ENCODE results near the gene CRB1.

CRB1 gene

GRCh38 chr1:197287863-197288262 lies 19.8 kb downstream of the CRB1 start:
- CTCF ChIA-PET: interaction anchor here (1.0 kb wide), 1 partner anchor 107 kb away, joined by 3 read pairs; no protein-coding TSS in a partner anchor
- Histone ChIP-seq H3K36me3 (ENCODE audit: control insufficient read depth in 4 of 4, insufficient read depth in 4 of 4, low read length in 3 of 4) (no peaks in the 10 kb centered on the region), H3K9me3 (ENCODE audit: control extremely low read depth in 1 of 5, control insufficient read depth in 4 of 5, insufficient read depth in 2 of 5, low read depth in 1 of 5, low read length in 4 of 5) (no peaks in the 10 kb centered on the region), H3K4me1 (ENCODE audit: control extremely low read depth in 1 of 4, control insufficient read depth in 4 of 4, insufficient read depth in 4 of 4, low read length in 3 of 4) (no peaks in the 10 kb centered on the region), H3K4me3 (ENCODE audit: control insufficient read depth in 1 of 7, extremely low read depth in 1 of 7, insufficient read depth in 4 of 7, low read depth in 2 of 7, low read length in 6 of 7) (no peak overlapping the region), H3K27ac (ENCODE audit: insufficient read depth in 1 of 2, low read depth in 1 of 2, low read length in 2 of 2, poor library complexity in 1 of 2, severe bottlenecking in 2 of 2) (no peak overlapping the region), H3K27me3 (replicated peaks in 2 of 5; ENCODE audit: control insufficient read depth in 4 of 5, insufficient read depth in 5 of 5, low read length in 4 of 5) (no peaks in the 10 kb centered on the region)
- 98% methylated on average over 4 of the region's 4 CpGs for WGBS (ENCODE audit: insufficient coverage)
- POLR2A ChIA-PET: no interaction called here
- no peak for DNase-seq

DNA sequence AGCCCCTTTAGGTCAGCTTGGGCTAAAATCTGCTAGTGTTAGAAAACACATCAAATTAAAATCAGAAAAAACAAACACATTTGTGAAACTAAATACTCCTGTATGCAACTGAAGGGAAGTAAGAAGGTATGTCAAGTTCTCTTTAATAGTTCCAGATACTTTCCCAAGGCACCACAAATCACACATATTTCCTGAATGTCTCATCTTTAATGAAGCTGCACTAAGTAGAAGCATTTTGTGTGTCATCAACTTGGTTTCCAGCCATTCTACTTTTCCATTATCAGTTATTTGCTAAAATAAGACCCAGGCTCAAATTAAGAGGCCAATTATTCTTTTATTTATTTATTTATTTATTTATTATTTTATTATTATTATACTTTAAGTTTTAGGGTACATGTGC lies 34.7 kb downstream of the CRB1 start:
- ChIA-PET CTCF (no interaction called here), POLR2A (no interaction called here)
- Histone ChIP-seq H3K27ac (ENCODE audit: insufficient read depth in 1 of 2, low read depth in 1 of 2, low read length in 2 of 2, poor library complexity in 1 of 2, severe bottlenecking in 2 of 2) (no peak overlapping the region), H3K4me3 (ENCODE audit: control insufficient read depth in 1 of 7, extremely low read depth in 1 of 7, insufficient read depth in 4 of 7, low read depth in 2 of 7, low read length in 6 of 7) (no peak overlapping the region), H3K4me1 (ENCODE audit: control extremely low read depth in 1 of 4, control insufficient read depth in 4 of 4, insufficient read depth in 4 of 4, low read length in 3 of 4) (no peaks in the 10 kb centered on the region), H3K9me3 (ENCODE audit: control extremely low read depth in 1 of 5, control insufficient read depth in 4 of 5, insufficient read depth in 2 of 5, low read depth in 1 of 5, low read length in 4 of 5) (no peaks in the 10 kb centered on the region), H3K27me3 (replicated peaks in 2 of 5; ENCODE audit: control insufficient read depth in 4 of 5, insufficient read depth in 5 of 5, low read length in 4 of 5) (no peaks in the 10 kb centered on the region), H3K36me3 (ENCODE audit: control insufficient read depth in 4 of 4, insufficient read depth in 4 of 4, low read length in 3 of 4) (no peaks in the 10 kb centered on the region)
- DNase-seq: no peak

DNA sequence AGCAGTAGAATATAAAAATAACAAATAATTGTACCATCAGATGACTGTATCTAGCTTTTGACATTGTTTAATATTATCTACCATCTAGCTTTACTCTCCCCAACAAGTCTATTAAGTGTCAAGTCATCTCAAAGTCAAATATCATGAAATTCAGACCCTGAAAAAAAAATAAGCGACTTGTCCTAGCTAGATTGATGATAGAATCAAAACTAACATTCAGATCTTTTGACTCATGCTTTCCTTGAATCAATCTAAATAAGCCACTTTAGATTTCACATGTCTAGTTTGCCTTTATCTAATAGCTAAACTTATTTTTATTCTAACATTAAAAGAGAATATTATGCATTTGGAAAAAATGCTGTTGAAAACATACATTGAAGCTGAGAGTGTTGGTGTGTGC lies 35.4 kb downstream of the CRB1 start:
- Histone ChIP-seq H3K27ac (ENCODE audit: insufficient read depth in 1 of 2, low read depth in 1 of 2, low read length in 2 of 2, poor library complexity in 1 of 2, severe bottlenecking in 2 of 2) (no peak overlapping the region), H3K4me1 (ENCODE audit: control extremely low read depth in 1 of 4, control insufficient read depth in 4 of 4, insufficient read depth in 4 of 4, low read length in 3 of 4) (no peaks in the 10 kb centered on the region), H3K9me3 (ENCODE audit: control extremely low read depth in 1 of 5, control insufficient read depth in 4 of 5, insufficient read depth in 2 of 5, low read depth in 1 of 5, low read length in 4 of 5) (no peaks in the 10 kb centered on the region), H3K27me3 (replicated peaks in 2 of 5; ENCODE audit: control insufficient read depth in 4 of 5, insufficient read depth in 5 of 5, low read length in 4 of 5) (no peaks in the 10 kb centered on the region), H3K4me3 (ENCODE audit: control insufficient read depth in 1 of 7, extremely low read depth in 1 of 7, insufficient read depth in 4 of 7, low read depth in 2 of 7, low read length in 6 of 7) (no peak overlapping the region), H3K36me3 (ENCODE audit: control insufficient read depth in 4 of 4, insufficient read depth in 4 of 4, low read length in 3 of 4) (no peaks in the 10 kb centered on the region)
- 100% methylated on average over 1 of the region's 1 CpG for WGBS (ENCODE audit: insufficient coverage)
- CTCF ChIA-PET: no interaction called here
- DNase-seq: no peak
- POLR2A ChIA-PET: interaction anchor here (0.6 kb wide), 1 partner anchor 92 kb away, joined by 3 read pairs; no protein-coding TSS in a partner anchor

DNA sequence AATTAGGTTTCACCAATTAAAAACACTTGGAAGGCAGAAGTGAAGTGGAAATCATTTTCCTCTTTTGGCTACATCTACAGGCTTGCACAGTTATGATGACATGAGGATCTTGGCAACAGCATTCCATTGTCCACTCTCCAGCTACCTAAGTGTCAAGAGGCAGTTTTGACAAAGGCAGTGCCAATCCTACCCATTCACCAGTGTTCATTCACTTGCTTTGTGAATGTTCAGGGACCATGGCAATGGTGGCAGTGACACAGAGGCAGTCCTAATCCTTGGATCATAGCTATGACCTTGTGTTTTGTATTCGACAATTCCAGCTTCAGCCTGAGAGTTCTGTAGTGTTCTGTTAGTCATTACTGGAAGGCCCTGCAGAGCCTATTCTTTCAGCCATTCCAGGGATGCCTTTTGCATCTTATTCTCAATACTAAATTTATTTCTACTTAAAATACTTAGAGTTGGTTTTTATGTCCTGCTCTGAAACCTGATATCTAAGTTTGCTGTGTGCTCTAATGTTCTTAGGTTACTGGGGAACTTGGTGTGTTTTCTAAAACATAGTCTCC lies 36.7 kb downstream of the CRB1 start:
- no peaks in the 10 kb centered on the region for H3K36me3 ChIP-seq (ENCODE audit: control insufficient read depth in 4 of 4, insufficient read depth in 4 of 4, low read length in 3 of 4)
- H3K27me3 ChIP-seq (replicated peaks in 2 of 5; ENCODE audit: control insufficient read depth in 4 of 5, insufficient read depth in 5 of 5, low read length in 4 of 5): no peaks in the 10 kb centered on the region
- no peaks in the 10 kb centered on the region for H3K4me1 ChIP-seq (ENCODE audit: control extremely low read depth in 1 of 4, control insufficient read depth in 4 of 4, insufficient read depth in 4 of 4, low read length in 3 of 4)
- no peaks in the 10 kb centered on the region for H3K9me3 ChIP-seq (ENCODE audit: control extremely low read depth in 1 of 5, control insufficient read depth in 4 of 5, insufficient read depth in 2 of 5, low read depth in 1 of 5, low read length in 4 of 5)
- H3K27ac ChIP-seq (ENCODE audit: insufficient read depth in 1 of 2, low read depth in 1 of 2, low read length in 2 of 2, poor library complexity in 1 of 2, severe bottlenecking in 2 of 2): no peak overlapping the region
- ChIA-PET POLR2A (interaction anchor here (0.6 kb wide), 1 partner anchor 1029 kb away, joined by 3 read pairs; no protein-coding TSS in a partner anchor), CTCF (no interaction called here)
- no peak for DNase-seq
- H3K4me3 ChIP-seq (ENCODE audit: control insufficient read depth in 1 of 7, extremely low read depth in 1 of 7, insufficient read depth in 4 of 7, low read depth in 2 of 7, low read length in 6 of 7): no peak overlapping the region
- no CpG with 5 or more reads among the region's 1 CpG for WGBS (ENCODE audit: insufficient coverage)

GRCh38 chr1:197305925-197306324 lies 37.9 kb downstream of the CRB1 start:
- Histone ChIP-seq H3K27ac (ENCODE audit: insufficient read depth in 1 of 2, low read depth in 1 of 2, low read length in 2 of 2, poor library complexity in 1 of 2, severe bottlenecking in 2 of 2) (no peak overlapping the region), H3K4me3 (ENCODE audit: control insufficient read depth in 1 of 7, extremely low read depth in 1 of 7, insufficient read depth in 4 of 7, low read depth in 2 of 7, low read length in 6 of 7) (no peak overlapping the region), H3K4me1 (ENCODE audit: control extremely low read depth in 1 of 4, control insufficient read depth in 4 of 4, insufficient read depth in 4 of 4, low read length in 3 of 4) (no peaks in the 10 kb centered on the region), H3K27me3 (replicated peaks in 2 of 5; ENCODE audit: control insufficient read depth in 4 of 5, insufficient read depth in 5 of 5, low read length in 4 of 5) (no peaks in the 10 kb centered on the region), H3K9me3 (ENCODE audit: control extremely low read depth in 1 of 5, control insufficient read depth in 4 of 5, insufficient read depth in 2 of 5, low read depth in 1 of 5, low read length in 4 of 5) (no peaks in the 10 kb centered on the region), H3K36me3 (ENCODE audit: control insufficient read depth in 4 of 4, insufficient read depth in 4 of 4, low read length in 3 of 4) (no peaks in the 10 kb centered on the region)
- no peak for DNase-seq
- ChIA-PET CTCF (no interaction called here), POLR2A (no interaction called here)
- 83% methylated on average over 2 of the region's 2 CpGs for WGBS (ENCODE audit: insufficient coverage)

DNA sequence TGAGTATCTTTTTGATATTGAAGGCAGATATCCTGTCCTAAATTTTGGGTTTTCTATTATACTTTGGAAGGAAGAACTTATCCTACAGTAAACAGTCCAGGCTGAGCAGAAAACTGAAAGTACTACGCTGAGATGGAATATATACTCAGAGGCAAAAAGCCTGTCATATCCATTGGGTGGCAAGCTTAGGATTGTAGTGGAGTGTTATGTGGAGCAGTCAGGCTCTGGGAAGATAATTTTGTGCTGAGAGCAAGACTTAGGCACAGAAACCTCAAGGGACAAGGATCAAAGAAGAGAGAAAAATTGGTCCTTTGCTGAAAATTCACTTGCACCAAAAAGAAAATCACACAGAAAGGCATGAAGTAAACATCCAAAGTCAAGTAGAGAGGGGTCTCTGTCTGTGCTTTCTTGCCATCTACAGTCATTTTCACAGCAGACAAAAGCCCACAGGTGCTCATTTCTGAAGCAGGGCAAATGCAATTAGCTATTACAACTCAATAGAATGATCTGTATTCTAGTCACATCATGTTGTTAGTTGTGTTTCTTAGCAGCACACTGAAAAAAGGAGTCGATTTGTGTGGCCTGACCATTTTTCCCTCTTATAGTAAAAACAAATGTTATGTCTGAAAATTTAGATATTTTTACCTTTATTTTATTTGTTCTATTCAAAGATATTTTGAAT lies 38.5 kb downstream of the CRB1 start:
- Histone ChIP-seq H3K9me3 (ENCODE audit: control extremely low read depth in 1 of 5, control insufficient read depth in 4 of 5, insufficient read depth in 2 of 5, low read depth in 1 of 5, low read length in 4 of 5) (no peaks in the 10 kb centered on the region), H3K27me3 (replicated peaks in 2 of 5; ENCODE audit: control insufficient read depth in 4 of 5, insufficient read depth in 5 of 5, low read length in 4 of 5) (no peaks in the 10 kb centered on the region), H3K27ac (ENCODE audit: insufficient read depth in 1 of 2, low read depth in 1 of 2, low read length in 2 of 2, poor library complexity in 1 of 2, severe bottlenecking in 2 of 2) (no peak overlapping the region), H3K4me3 (ENCODE audit: control insufficient read depth in 1 of 7, extremely low read depth in 1 of 7, insufficient read depth in 4 of 7, low read depth in 2 of 7, low read length in 6 of 7) (no peak overlapping the region), H3K36me3 (ENCODE audit: control insufficient read depth in 4 of 4, insufficient read depth in 4 of 4, low read length in 3 of 4) (no peaks in the 10 kb centered on the region), H3K4me1 (ENCODE audit: control extremely low read depth in 1 of 4, control insufficient read depth in 4 of 4, insufficient read depth in 4 of 4, low read length in 3 of 4) (no peaks in the 10 kb centered on the region)
- no peak for DNase-seq
- WGBS (ENCODE audit: insufficient coverage): 100% methylated on average over 1 of the region's 2 CpGs
- CTCF ChIA-PET: no interaction called here
- POLR2A ChIA-PET: no interaction called here

- no peaks in the 10 kb centered on the region for H3K36me3 ChIP-seq (ENCODE audit: control insufficient read depth in 4 of 4, insufficient read depth in 4 of 4, low read length in 3 of 4)
- ChIA-PET POLR2A (no interaction called here), CTCF (no interaction called here)
- no peak overlapping the region for H3K27ac ChIP-seq (ENCODE audit: insufficient read depth in 1 of 2, low read depth in 1 of 2, low read length in 2 of 2, poor library complexity in 1 of 2, severe bottlenecking in 2 of 2)
- H3K27me3 ChIP-seq (replicated peaks in 2 of 5; ENCODE audit: control insufficient read depth in 4 of 5, insufficient read depth in 5 of 5, low read length in 4 of 5): no peaks in the 10 kb centered on the region
- no peaks in the 10 kb centered on the region for H3K4me1 ChIP-seq (ENCODE audit: control extremely low read depth in 1 of 4, control insufficient read depth in 4 of 4, insufficient read depth in 4 of 4, low read length in 3 of 4)
- no peaks in the 10 kb centered on the region for H3K9me3 ChIP-seq (ENCODE audit: control extremely low read depth in 1 of 5, control insufficient read depth in 4 of 5, insufficient read depth in 2 of 5, low read depth in 1 of 5, low read length in 4 of 5)
- H3K4me3 ChIP-seq (ENCODE audit: control insufficient read depth in 1 of 7, extremely low read depth in 1 of 7, insufficient read depth in 4 of 7, low read depth in 2 of 7, low read length in 6 of 7): no peak overlapping the region
- no peak for DNase-seq
Observed at GRCh38 chr1:197307136-197307535, 39.1 kb downstream of the CRB1 start.
